Measurements from ENCODE around the gene SLC25A46.
"Not testable (repeated sequence)": the region's sequence is repeated elsewhere in the genome, so short reads cannot be mapped to it uniquely, and the experiment has no call there.

The SLC25A46 gene

DNA sequence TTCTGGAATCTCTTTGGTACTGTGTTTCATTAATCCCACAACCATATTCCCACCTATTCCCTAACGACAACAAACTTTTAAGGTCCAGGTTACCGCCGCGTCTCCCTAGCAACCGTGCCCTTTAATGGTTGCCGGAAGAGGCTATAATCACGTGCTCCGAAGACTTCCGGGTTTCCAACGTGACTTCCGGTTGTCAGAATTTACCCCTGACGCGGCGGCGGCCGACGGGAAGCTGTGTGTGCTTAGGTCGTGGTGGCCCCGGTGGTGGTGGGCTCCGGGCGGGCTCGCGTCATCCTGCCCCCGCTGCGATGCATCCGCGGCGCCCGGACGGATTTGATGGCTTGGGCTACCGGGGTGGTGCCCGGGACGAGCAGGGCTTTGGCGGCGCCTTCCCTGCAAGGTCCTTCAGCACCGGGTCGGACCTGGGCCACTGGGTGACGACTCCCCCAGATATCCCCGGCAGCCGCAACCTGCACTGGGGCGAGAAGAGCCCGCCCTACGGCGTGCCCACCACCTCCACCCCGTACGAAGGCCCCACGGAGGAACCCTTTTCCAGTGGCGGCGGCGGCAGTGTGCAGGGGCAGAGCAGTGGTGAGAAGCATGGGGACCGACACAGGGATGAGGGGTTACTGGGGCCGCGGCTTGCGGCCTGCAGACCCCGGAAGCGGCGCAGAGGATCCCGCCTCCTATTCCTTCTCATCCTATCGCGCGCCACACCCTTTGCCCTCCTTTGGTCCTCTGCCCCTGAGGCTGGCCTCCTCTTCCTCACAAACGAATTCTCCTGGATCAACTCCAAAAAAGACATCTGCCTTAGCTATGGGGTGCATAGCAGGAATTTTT is at the start of gene SLC25A46:
TSS of gene SLC25A46 (plus strand) at position 196 of the 840 bp plus-strand sequence. CDS start at position 309, 113 bp downstream.
- DNase-seq: peak; percentile 65

GRCh38 chr5:110690587-110690986 is 48.2 kb upstream of the SLC25A46 start:
- DNase-seq: not testable (repeated sequence)

DNA sequence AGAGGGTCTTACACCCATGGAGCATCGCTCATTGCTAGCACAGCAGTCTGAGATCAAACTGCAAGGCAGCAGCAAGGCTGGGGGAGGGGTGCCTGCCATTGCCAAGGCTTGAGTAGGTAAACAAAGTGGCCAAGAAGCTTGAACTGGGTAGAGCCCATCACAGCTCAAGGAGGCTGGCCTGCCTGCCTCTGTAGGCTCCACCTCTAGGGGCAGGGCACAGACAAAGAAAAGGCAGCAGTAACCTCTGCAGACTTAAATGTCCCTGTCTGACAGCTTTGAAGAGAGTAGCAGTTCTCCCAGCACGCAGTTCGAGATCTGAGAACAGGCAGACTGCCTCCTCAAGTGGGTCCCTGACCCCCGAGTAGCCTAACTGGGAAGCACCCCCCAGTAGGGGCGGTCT is 46.1 kb upstream of the SLC25A46 start:
- not testable (repeated sequence) for DNase-seq

DNA sequence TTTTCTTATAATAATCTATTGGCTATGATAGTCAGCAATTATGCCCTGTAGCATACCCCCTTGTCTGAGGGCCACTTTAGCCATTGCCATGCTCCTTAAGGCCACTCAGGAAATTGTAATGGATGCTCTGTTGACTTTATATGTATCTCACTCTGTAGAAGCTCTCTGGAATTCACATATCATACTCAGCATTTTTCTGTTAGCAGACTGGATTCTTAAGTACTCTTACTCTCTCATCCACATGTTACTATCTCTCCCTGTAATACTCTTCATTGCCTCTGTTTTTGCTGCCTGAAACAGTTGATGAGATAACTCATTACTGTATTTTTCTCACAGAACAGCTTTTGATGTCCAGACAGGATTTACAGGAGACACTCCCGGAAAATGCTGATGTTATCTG is 36.5 kb upstream of the SLC25A46 start:
- DNase-seq: no peak

GRCh38 chr5:110702704-110703103 is 36.1 kb upstream of the SLC25A46 start:
- no peak for DNase-seq

GRCh38 chr5:110703481-110703880 is 35.3 kb upstream of the SLC25A46 start:
- DNase-seq: no peak

DNA sequence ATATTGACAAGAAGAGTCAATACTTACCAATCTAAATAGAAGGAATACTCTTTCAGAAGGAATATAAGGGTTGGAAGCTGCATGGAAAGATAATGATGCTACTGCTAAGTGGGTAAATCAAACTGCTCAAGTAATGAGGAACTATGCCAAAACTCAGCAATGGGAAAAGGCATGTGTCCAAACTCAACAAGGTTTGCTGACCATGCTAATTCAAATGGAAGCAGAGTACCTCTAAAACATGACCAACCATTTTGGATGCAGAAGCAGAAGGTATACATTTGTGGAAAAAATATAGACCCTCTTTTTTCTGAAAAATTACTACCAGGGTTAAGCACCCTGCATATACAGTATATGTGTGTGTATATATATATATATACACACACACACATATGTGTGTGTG is 33.5 kb upstream of the SLC25A46 start:
- no peak for DNase-seq

GRCh38 chr5:110707260-110707844 is 31.5 kb upstream of the SLC25A46 start:
- DNase-seq: no peak

DNA sequence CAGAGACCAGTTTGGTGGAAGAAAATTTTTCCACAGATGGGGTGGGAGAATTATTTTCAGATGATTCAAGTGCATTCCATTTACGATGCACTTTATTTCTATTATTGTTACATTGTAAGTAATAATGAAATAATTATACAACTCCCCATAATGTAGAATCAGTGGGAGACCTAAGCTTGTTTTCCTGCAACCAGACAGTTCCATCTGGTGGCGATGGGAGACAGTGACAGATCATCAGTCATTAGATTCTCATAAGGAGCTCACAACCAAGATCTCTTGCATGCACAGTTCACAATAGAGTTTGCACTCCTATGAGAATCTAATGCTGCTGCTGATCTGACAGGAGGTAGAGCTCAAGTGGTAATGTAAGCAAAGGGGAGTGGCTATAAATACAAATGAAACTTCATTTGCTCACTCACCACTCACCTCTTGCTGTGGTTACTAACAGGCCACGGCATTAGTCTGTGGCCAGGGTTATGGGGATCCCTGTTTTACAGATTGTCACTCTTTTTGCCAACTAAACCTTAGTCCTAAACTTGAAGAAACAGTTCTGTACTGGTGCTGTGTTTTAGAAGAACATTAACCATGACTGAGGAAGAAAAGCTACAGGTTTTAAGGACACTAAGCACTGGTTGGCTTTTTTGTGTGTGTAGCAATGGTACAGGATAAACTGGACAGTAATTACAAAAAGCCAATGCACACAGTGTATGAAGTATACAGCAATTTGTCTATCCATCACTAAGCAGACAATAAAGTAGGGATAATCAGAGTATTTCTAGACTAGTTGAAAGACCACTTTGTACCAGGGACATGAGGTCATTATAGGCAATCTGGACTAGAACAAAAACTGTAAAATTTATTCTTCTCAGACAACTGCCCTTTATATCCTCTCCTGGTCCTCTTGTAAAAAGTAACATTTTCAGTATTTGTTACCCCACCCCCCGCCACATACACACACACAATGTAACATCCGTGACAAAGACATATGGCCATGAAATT is 22.3 kb upstream of the SLC25A46 start:
- no peak for DNase-seq

GRCh38 chr5:110718311-110718710 is 20.5 kb upstream of the SLC25A46 start:
- DNase-seq: no peak

- DNase-seq: peak; percentile 53
Measured at GRCh38 chr5:110726249-110727024, 12.4 kb upstream of the SLC25A46 start, which contains the start of gene TMEM232. Gene TMEM232, minus strand, starts transcription at chr5:110726671. Its CDS starts 59,319 bp downstream, at chr5:110667352.

DNA sequence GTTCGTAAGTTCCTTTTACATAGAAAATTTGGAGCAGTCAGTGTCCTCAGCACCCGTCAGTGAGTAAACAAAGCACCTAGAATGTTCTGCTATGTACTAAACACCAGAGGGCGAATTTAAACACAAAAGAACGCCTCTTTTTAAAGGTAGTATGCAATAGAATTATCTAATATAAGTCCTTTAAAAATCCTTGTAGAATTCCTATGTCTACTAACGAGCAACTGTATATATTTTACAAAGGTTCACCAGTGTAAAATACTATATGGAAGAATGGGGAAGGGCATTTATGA is 11.8 kb upstream of the SLC25A46 start:
- no peak for DNase-seq

GRCh38 chr5:110731499-110731898 is 7.3 kb upstream of the SLC25A46 start:
- DNase-seq: not testable (repeated sequence)

DNA sequence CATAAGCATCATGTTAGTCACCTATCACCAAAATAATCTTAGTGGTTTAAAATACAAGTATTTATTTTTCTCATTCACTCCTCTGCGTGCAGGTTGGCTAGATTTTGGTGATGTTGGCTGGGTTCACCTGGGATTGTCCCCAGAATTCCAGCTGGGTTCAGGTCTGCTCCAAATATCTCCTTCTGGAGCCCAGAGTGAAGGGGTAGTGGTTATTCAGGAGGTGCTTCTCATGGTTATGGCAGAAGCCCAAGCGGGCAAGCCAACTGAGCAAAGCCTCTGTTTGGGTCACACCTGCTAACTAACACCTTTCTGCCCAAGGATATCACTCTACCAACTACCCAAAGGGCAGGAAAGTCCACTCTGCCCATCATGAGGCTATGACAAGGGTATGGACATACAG is 4.7 kb upstream of the SLC25A46 start:
- no peak for DNase-seq

DNA sequence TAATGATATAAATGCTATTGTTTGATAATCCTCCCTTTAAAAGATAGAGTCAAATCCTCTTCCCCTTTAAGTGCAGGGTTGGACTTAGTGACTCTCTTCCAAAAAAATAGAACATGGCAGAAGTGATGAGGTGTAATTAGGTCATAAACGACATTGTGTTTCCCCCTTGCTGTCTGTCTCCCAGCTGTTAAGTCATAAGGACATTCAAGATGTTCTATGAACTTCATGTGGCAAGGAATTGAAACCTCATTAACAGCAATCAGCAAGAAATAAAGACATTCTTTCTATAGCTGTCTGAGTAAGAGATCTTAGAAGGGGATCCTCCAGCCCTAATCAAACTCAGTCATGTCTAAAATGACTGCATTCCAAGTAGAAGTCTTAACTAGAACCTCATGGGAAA is 3.3 kb upstream of the SLC25A46 start:
- DNase-seq: no peak

- no peak for DNase-seq
Measured at GRCh38 chr5:110736753-110737152, 2.1 kb upstream of the SLC25A46 start.

DNA sequence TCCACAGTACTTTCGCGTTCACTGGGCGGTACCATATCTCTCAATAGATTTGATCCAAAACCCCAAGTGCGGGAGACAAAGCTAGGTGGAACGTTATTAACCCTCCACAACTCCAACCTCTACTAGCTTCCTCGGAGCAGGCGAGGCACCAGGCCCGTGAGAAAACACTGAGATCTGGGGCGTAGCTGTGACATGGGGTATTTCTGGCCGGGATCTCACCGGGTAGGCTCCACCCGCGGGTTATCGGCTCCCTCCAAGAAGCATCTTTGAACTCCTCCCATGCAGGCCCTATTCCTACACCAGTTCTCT is 350 bp upstream of the SLC25A46 start:
- peak; percentile 8 for DNase-seq

DNA sequence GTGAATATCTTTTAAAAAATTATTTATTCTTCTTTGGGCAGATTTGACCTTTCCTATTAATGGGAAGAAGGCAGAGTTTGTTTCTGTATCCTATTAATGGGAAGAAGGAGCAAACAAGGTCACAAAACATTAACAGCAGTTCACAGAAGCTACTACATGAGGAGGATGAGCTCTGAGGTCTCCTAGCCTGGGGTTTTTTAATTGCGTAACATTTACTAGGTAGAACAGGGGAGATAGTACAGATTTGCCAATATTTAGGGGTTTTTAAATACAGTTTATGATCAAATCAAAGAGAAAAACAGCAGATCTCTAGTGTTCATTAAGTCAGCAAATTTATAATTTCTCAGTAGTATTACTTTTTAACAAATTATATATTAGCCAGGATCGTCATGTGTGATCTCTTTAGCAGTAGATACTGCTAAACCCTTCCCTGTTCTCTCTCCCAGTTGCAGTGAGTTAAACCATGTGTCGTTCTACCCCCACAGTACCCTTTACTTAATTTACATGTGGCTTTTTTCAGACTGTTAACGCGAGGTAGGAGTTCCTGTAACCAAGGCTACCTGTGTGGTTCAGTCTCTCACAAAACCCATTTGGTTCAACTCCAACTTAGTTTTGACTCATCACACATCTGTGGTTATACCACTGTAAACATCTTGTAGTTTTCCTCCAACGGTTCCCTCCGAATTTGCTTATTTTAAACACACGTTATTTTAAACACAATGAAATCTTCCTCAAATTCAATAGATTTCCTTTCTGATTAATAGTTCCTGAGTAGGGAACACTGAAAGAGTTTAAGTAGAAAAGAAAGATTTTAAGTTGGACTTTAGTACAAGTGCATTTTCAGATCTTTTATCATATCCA is 13.3 kb downstream of the SLC25A46 start:
- DNase-seq: no peak

GRCh38 chr5:110752953-110753352 is 14.1 kb downstream of the SLC25A46 start:
- no peak for DNase-seq

DNA sequence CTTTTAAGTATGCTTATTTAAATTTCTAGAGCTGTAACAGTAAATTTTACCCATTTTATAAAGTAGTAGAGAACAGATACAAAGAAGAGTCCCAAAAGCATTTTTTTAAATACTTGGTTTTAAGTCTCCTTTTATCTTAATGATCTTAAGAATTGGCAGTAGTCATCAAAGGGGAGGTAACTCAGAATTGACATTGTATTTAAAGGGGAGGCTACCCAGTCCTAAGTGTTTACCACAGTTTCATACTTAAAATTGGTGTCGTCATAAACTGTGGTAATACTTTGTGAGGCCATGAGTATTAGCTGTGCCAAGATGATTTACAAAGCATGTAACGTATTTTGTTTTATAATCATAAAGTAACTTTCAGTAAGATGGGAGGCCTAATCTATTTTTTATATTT is 14.8 kb downstream of the SLC25A46 start:
- DNase-seq: no peak

DNA sequence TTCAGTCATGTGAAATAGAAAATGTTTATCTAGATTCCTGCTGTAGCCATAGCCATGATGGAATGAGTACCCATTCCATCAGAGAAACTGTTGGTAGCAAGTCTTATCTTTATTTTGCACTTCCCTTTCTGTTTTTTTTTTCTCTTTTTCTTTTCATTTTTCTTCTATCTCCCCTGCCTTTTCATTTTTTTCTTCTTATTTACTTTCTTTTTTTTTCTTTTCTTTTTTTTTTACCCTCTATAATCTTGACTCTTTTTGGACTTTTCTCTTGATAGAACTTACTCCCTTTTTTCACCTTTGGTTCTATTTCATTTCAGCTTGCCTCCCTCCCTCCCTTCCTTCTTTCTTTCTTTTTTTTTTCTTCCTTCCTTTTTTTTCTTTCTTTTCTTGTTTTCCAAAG is 15.4 kb downstream of the SLC25A46 start:
- no peak for DNase-seq

All from NCI-H2171 (cell line).